ENCODE data around the gene SPESP1.
"Not testable (repeated sequence)": the region's sequence is repeated elsewhere in the genome, so short reads cannot be mapped to it uniquely, and the experiment has no call there.

The SPESP1 gene

GRCh38 chr15:68958597-68958996 lies 28.3 kb downstream of the SPESP1 start:
- Histone ChIP-seq H3K4me2 (ENCODE audit: low read depth, low read length, poor library complexity, severe bottlenecking) (no peak overlapping the region), H2AFZ (ENCODE audit: low read length) (no peak overlapping the region), H3K79me2 (ENCODE audit: insufficient read depth, low read length) (no peaks in the 10 kb centered on the region), H3K36me3 (ENCODE audit: insufficient read depth, low read length) (no peaks in the 10 kb centered on the region), H4K20me1 (ENCODE audit: insufficient read depth, low read length, poor library complexity, severe bottlenecking) (no peaks in the 10 kb centered on the region), H3K9me3 (ENCODE audit: insufficient read depth, low read depth, low read length) (0 out of 2 replicates have a peak, but pooled peaks cover 2% of the 10 kb centered on the region), H3F3A (ENCODE audit: low read depth) (no peaks in the 10 kb centered on the region), H3K27me3 (ENCODE audit: insufficient read depth, low read length, poor library complexity, severe bottlenecking) (no peaks in the 10 kb centered on the region), H3K9ac (ENCODE audit: low read depth, low read length, poor library complexity, severe bottlenecking) (no peak overlapping the region), H3K9me2 (replicated peaks; ENCODE audit: low read depth, low read length) (no peaks in the 10 kb centered on the region), H3K4me1 (ENCODE audit: insufficient read depth, low read length, poor library complexity, severe bottlenecking) (no peaks in the 10 kb centered on the region), H3K4me3 (ENCODE audit: low read length, poor library complexity, severe bottlenecking) (no peak overlapping the region)
- TF ChIP-seq CTCF (conservative IDR thresholded peaks at IDR 0.05; ENCODE audit: low read length) (no peak), EZH2phosphoT487 (IDR thresholded peaks at IDR 0.05; ENCODE audit: borderline replicate concordance) (no peak)

GRCh38 chr15:68962465-68962864 lies 32.1 kb downstream of the SPESP1 start:
- H2AFZ ChIP-seq (ENCODE audit: low read length): no peak overlapping the region
- no peaks in the 10 kb centered on the region for H3F3A ChIP-seq (ENCODE audit: low read depth)
- H4K20me1 ChIP-seq (ENCODE audit: insufficient read depth, low read length, poor library complexity, severe bottlenecking): no peaks in the 10 kb centered on the region
- no peak for TF ChIP-seq EZH2phosphoT487 (IDR thresholded peaks at IDR 0.05; ENCODE audit: borderline replicate concordance)
- TF ChIP-seq CTCF (conservative IDR thresholded peaks at IDR 0.05; ENCODE audit: low read length): no peak
- H3K4me2 ChIP-seq (ENCODE audit: low read depth, low read length, poor library complexity, severe bottlenecking): no peak overlapping the region
- no peaks in the 10 kb centered on the region for H3K36me3 ChIP-seq (ENCODE audit: insufficient read depth, low read length)
- no peaks in the 10 kb centered on the region for H3K27me3 ChIP-seq (ENCODE audit: insufficient read depth, low read length, poor library complexity, severe bottlenecking)
- H3K79me2 ChIP-seq (ENCODE audit: insufficient read depth, low read length): no peaks in the 10 kb centered on the region
- H3K9me3 ChIP-seq (ENCODE audit: insufficient read depth, low read depth, low read length): 0 out of 2 replicates have a peak, but pooled peaks cover 2% of the 10 kb centered on the region
- no peak overlapping the region for H3K4me3 ChIP-seq (ENCODE audit: low read length, poor library complexity, severe bottlenecking)
- no peak overlapping the region for H3K9ac ChIP-seq (ENCODE audit: low read depth, low read length, poor library complexity, severe bottlenecking)
- H3K9me2 ChIP-seq (replicated peaks; ENCODE audit: low read depth, low read length): no peaks in the 10 kb centered on the region
- no peaks in the 10 kb centered on the region for H3K4me1 ChIP-seq (ENCODE audit: insufficient read depth, low read length, poor library complexity, severe bottlenecking)

- H3K9me2 ChIP-seq (replicated peaks; ENCODE audit: low read depth, low read length); H3K27me3 ChIP-seq (ENCODE audit: insufficient read depth, low read length, poor library complexity, severe bottlenecking); H3K4me3 ChIP-seq (ENCODE audit: low read length, poor library complexity, severe bottlenecking); H3K36me3 ChIP-seq (ENCODE audit: insufficient read depth, low read length); H3F3A ChIP-seq (ENCODE audit: low read depth); H2AFZ ChIP-seq (ENCODE audit: low read length); H3K4me2 ChIP-seq (ENCODE audit: low read depth, low read length, poor library complexity, severe bottlenecking); H3K79me2 ChIP-seq (ENCODE audit: insufficient read depth, low read length); H3K4me1 ChIP-seq (ENCODE audit: insufficient read depth, low read length, poor library complexity, severe bottlenecking); H3K9me3 ChIP-seq (ENCODE audit: insufficient read depth, low read depth, low read length); H3K9ac ChIP-seq (ENCODE audit: low read depth, low read length, poor library complexity, severe bottlenecking); H4K20me1 ChIP-seq (ENCODE audit: insufficient read depth, low read length, poor library complexity, severe bottlenecking): not testable (repeated sequence)
Observed at GRCh38 chr15:68963719-68964118, 33.4 kb downstream of the SPESP1 start.

- Histone ChIP-seq H3F3A (ENCODE audit: low read depth) (no peaks in the 10 kb centered on the region; the same call in 1 of the 2 replicates), H3K36me3 (ENCODE audit: insufficient read depth, low read length) (no peaks in the 10 kb centered on the region), H2AFZ (ENCODE audit: low read length) (no peak overlapping the region), H3K4me2 (ENCODE audit: low read depth, low read length, poor library complexity, severe bottlenecking) (no peak overlapping the region), H3K9ac (ENCODE audit: low read depth, low read length, poor library complexity, severe bottlenecking) (no peak overlapping the region), H3K4me3 (ENCODE audit: low read length, poor library complexity, severe bottlenecking) (no peak overlapping the region), H3K9me3 (ENCODE audit: insufficient read depth, low read depth, low read length) (peaks cover 17% of the 10 kb centered on the region), H4K20me1 (ENCODE audit: insufficient read depth, low read length, poor library complexity, severe bottlenecking) (no peaks in the 10 kb centered on the region), H3K4me1 (ENCODE audit: insufficient read depth, low read length, poor library complexity, severe bottlenecking) (peaks cover 7% of the 10 kb centered on the region), H3K27me3 (ENCODE audit: insufficient read depth, low read length, poor library complexity, severe bottlenecking) (no peaks in the 10 kb centered on the region), H3K9me2 (replicated peaks; ENCODE audit: low read depth, low read length) (no peaks in the 10 kb centered on the region), H3K79me2 (ENCODE audit: insufficient read depth, low read length) (no peaks in the 10 kb centered on the region)
- TF ChIP-seq EZH2phosphoT487 (IDR thresholded peaks at IDR 0.05; ENCODE audit: borderline replicate concordance) (no peak), CTCF (conservative IDR thresholded peaks at IDR 0.05; ENCODE audit: low read length) (no peak)
Observed at GRCh38 chr15:68966996-68967395, 36.7 kb downstream of the SPESP1 start.
